HTERT RPE-1 (cell line): ENCODE results near the gene NUDCD2.
"Not testable (repeated sequence)": the region's sequence is repeated elsewhere in the genome, so short reads cannot be mapped to it uniquely, and the experiment has no call there.

Experiments used
- in situ Hi-C: fragments of 300-500 bp; cut with MboI; formaldehyde crosslinking; loops from 4 replicates; pipeline ENCODE4 v1.14.3; 2020; ENCODE audit warnings: low sequenced_read_pairs

Gene NUDCD2

DNA sequence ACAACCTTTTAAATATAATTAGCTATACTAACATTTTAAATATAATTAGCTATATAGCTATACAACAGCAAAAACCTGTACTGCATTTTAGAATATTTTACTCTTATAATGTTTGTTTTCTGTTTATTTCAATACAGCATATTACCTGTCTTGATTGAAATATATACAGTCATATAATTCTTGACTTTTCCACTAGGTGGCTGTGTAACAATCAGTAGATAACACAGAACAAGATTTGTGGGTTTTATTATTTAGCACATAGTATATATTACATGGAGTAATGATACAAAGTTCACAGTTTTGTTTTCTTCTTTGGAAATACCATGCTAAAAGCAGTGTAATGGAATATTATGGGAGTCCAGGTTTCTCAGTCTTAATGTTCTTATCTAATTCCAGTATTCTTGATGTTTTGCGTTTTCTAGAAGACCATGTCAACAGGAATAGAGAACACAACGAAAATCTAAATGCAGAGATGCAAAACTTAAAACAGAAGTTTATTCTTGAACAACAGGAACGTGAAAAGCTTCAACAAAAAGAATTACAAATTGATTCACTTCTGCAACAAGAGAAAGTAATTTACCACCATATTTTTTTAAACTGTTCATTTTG, 13.8 kb upstream of the NUDCD2 start:
- in situ Hi-C loops, result no loop called here

DNA sequence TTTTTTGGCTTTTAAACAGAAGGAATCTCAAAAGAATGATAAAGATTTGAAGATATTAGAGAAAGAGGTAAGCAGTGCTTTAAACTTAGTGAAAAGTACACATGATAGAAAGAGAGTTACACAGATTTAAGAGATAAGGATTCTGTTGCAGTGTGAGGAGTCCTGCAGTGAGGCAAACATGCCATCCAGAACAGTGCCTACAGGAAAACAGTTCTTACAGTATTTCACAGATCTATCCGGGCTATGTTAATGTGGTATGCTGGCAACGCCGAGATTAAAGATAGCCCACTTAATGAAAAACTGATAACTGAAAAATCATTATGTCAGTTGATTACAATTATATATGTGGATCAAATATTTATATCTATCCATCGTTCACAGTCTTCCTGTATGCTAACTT, 7.8 kb upstream of the NUDCD2 start:
- in situ Hi-C loops, result no loop called here

GRCh38 chr5:163463063-163463435, 3.1 kb upstream of the NUDCD2 start:
- in situ Hi-C loops, result no loop called here

GRCh38 chr5:163460562-163461171, 765 bp upstream of the NUDCD2 start, which contains the start of gene HMMR:
TSS of gene HMMR (plus strand) at chr5:163460632. CDS start at chr5:163460693, 61 bp downstream.
- in situ Hi-C loops, result no loop called here

GRCh38 chr5:163459462-163459818, 462 bp downstream of the NUDCD2 start:
- in situ Hi-C loops, result no loop called here

- in situ Hi-C loops, result no loop called here
Observed at GRCh38 chr5:163458778-163459385, 1.0 kb downstream of the NUDCD2 start.

DNA sequence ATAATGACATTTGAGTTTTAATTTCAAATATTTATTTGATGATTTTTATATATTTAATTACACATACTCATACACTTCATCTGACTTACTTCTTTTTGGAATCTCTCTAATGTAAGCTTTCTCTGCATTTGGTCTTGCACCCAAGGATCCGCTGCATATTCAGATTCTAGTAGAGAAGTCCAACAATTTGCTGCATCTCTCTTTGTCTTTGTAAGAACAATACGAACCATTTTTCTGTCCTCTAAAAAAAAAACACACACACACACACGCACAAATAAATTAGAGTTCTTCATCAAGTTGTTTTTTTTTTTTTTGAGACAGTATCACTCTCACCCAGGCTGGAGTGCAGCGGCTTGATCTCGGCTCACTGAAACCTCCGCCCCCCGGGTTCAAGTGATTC, 3.1 kb downstream of the NUDCD2 start:
- in situ Hi-C loops, result no loop called here

DNA sequence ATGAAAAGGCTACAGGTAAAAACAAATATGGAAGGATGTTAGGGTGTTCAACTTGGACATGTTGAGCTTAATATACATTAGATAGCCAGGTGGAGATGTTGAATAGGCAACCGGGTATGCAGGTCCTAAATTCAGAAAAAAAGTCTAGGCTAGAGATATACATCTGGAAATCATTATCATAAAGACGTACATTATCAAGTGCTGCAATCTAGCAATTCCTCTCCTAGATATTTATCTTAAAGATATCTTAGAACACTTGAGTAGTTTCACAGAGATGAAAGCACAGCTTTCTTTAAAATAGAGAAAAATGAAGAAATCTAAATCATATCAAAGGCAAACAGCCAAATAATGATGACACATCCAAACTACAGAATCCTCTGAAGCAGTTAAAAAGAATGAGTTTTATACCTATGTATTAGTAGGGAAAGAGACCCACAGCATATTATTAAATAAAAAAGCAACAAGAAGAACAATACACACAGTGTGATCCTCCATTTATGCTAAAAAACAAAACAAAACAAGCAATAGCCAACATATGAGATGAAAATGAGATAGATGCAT, 3.8 kb downstream of the NUDCD2 start:
- in situ Hi-C loops, result no loop called here

DNA sequence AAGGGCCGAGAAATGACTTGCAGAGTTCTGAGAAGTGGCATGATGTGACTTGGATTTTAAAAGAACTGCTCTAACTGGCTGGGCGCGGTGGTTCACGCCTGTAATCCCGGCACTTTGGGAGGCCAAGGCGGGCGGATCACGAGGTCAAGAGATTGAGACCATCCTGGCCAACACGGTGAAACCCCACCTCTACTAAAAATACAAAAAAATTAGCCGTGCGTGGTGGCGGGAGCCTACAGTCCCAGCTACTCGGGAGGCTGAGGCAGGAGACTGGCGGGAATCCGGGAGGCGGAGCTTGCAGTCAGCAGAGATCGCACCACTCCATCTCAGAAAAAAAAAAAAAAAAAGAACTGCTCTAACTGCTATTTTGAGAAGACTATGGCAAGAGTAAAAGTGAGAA, 4.5 kb downstream of the NUDCD2 start:
- in situ Hi-C loops, result not testable (repeated sequence)

DNA sequence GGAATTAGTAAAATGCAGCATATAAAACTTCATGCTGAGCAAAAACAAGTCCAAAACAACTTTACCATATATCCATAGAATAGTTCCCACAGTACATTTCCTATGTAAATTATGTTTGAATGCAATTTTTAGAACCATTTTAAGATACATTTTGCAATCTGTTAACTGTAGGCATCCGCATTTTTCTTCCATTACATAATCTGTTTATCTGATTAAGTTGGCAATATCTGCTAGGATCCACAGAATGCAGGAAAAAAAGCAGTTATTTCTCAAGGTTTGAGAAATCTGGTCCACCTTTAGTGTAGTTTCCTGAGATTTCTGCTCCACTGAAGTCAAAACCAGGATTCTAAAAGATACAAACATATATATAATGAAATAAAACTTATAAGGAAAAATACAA, 6.2 kb downstream of the NUDCD2 start:
- in situ Hi-C loops, result no loop called here

- in situ Hi-C loops, result no loop called here
Observed at GRCh38 chr5:163451489-163451888, 8.4 kb downstream of the NUDCD2 start.

- in situ Hi-C loops, result no loop called here
Observed at GRCh38 chr5:163448491-163448890, 11.4 kb downstream of the NUDCD2 start.

GRCh38 chr5:163447875-163448274, 12.0 kb downstream of the NUDCD2 start:
- in situ Hi-C loops, result no loop called here

DNA sequence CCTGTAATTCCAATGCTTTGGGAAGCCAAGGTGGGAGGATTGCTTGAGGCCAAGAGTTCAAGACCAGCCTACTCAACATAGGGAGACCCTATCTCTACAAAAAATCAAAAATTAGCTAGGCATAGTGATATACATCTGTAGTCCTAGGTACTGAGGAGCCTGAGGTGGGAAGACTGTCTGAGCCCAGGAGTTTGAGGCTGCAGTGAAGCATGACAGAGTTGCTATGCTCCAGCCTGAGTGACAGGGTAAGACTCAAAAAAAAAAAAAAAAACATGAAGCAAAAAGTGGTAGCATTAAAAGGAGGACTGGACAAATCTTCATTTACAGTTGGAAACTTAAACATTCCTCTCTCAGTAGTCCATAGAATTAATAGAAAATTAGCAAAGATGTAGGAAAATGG, 12.7 kb downstream of the NUDCD2 start:
- in situ Hi-C loops, result no loop called here

- in situ Hi-C loops, result no loop called here
Observed at GRCh38 chr5:163445345-163445744, 14.6 kb downstream of the NUDCD2 start.

DNA sequence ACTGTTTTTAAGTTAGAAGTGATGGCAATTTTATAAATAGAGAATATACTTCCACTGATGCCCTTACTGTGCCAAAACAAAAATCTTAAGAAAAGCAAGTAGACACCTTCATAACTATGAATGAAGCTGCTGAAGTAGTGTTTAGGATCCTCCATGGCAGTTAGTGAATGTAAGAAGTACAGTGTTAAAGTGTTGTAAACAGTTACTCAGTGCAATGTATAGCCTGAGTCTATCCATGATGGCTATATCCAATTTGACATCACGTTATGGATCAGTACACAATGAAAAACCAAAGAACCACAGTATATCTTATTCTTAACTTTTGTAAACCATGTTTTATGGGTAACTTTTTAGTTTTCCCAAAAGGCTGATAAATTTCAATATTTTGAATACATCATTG, 15.4 kb downstream of the NUDCD2 start:
- in situ Hi-C loops, result no loop called here

DNA sequence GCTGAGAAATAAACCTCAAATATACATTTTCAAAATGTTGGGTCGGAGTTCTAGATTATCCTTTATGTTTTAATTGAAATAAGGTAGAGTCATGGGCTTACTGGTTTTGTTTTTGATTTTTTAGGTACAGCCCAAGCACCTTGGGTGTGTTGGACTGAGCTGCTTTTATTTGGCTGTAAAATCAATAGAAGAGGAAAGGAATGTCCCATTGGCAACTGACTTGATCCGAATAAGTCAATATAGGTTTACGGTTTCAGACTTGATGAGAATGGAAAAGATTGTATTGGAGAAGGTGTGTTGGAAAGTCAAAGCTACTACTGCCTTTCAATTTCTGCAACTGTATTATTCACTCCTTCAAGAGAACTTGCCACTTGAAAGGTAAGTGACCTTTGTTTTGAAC, 18.9 kb downstream of the NUDCD2 start:
- in situ Hi-C loops, result no loop called here

GRCh38 chr5:163439092-163439425, 20.8 kb downstream of the NUDCD2 start:
- in situ Hi-C loops, result no loop called here

DNA sequence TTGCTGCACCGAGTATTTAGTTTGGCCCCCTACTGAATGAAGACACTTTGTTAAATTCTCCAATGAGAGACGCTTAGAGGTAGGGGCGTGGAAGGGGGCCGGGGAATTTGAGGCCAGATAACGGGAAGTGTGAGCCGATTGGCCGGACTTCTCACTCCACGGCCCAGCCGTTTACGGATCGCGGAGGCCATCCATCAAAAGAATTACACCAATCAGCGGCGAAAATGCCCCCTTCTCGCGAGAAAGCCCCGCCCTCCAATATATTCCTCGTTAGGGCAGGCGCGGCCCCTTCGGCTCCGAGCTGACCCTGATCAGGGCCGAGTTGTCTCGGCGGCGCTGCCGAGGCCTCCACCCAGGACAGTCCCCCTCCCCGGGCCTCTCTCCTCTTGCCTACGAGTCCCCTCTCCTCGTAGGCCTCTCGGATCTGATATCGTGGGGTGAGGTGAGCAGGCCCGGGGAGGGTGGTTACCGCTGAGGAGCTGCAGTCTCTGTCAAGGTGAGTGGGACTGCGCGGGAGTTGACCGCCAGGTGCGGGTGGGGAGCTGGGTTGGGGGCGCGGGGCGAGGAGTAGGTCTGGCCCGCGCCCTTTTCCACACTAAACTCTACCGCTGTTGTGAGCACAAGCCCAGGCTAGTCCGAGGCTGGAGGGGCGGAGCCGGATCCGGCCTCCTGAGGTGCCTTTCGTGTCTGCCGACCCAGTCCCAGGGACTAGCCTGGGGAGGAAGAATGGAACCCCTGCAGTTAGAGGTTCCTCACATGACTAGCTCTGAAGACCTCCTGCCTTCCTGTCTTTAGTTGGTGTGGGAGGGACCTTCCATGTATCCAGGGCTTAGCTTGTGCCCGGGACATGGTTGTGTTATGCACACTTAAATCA, 22.4 kb downstream of the NUDCD2 start, which contains the start of gene CCNG1:
CCNG1 (plus strand) TSS at position 287 of the 874 bp plus-strand sequence. CDS start 1,662 bp downstream, outside the sequence.
- in situ Hi-C loops, result no loop called here

DNA sequence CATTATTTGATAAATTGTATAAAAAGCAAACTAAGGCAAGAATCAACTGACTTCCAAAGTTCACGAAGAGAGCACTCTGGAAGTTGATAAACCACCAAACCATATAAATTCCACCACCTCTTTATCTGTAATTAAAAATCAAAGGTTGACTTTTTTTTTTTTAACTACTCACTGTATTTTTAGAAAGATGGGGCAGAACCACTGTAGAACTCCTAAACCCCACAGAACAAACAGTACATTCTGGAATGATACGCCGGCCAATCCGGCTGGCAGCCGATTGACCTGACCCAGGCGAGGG, 22.9 kb downstream of the NUDCD2 start:
- in situ Hi-C loops, result no loop called here

GRCh38 chr5:163436515-163436914, 23.4 kb downstream of the NUDCD2 start:
- in situ Hi-C loops, result no loop called here
